Thoracic aorta (tissue), 2 donors: ENCODE data around the gene GMDS. TPM values are rescaled to one million over a fixed set of nuclear protein-coding genes. Genes with fewer than 3 reads are reported as not detected.
"Not testable (repeated sequence)": the region's sequence is repeated elsewhere in the genome, so short reads cannot be mapped to it uniquely, and the experiment has no call there.

Experiments
- ATAC-seq: fragments of 150-250 bp; one replicate; pipeline ENCODE4 v1.8.0; 2017; ENCODE audit warnings: low read depth; ENCODE audit not compliant: insufficient number of reproducible peaks, low FRiP score
- DNase-seq: peaks from one replicate; pipeline ENCODE4 v3.0.0-alpha.2; 2020; ENCODE audit warnings: low spot score
- H3K27ac ChIP-seq, 2 donors: fragments of 200-600 bp; sonication (generic); 1 replicate in 1 of 2; 2 replicates in 1 of 2; pipeline ENCODE4 v1.5.1; 2016; ENCODE audit warnings: mild to moderate bottlenecking in 2 of 2, moderate library complexity in 2 of 2
- H3K27me3 ChIP-seq: fragments of 200-600 bp; sonication (generic); replicated peaks from 2 replicates; pipeline ENCODE4 v1.6.0; 2016; ENCODE audit warnings: mild to moderate bottlenecking; ENCODE audit not compliant: insufficient read depth
- H3K36me3 ChIP-seq: fragments of 200-600 bp; sonication (generic); one replicate; pipeline ENCODE4 v1.5.1; 2016
- H3K4me1 ChIP-seq, 2 donors: fragments of 200-600 bp; sonication (generic); 1 replicate in 1 of 2; 2 replicates in 1 of 2; pipeline versions ENCODE4 v1.5.1 to v1.6.0; 2016; ENCODE audit warnings: low read depth in 2 of 2, mild to moderate bottlenecking in 1 of 2; ENCODE audit not compliant: control insufficient read depth in 1 of 2
- H3K4me3 ChIP-seq: fragments of 200-600 bp; sonication (generic); 2 replicates; pipeline ENCODE4 v1.5.1; 2016; ENCODE audit warnings: mild to moderate bottlenecking
- H3K9me3 ChIP-seq: fragments of 200-600 bp; sonication (generic); 2 replicates; pipeline ENCODE4 v1.5.1; 2016
- CTCF ChIP-seq: fragments of 200-600 bp; sonication (generic); IDR thresholded peaks from one replicate; pipeline ENCODE4 v1.5.1; 2019; ENCODE audit warnings: antibody characterized with exemption
- total RNA-seq, 2 donors: library from RNA; depleted of rRNA; stranded (reverse); fragments of >200 nt; gene quantifications; one replicate each; pipeline versions ENCODE4 v1.1.0 to v1.2.3, GENCODE V29; 2016

The GMDS gene
- total RNA-seq, 2 donors from 2014 or later: 87.8 to 87.9 TPM

DNA sequence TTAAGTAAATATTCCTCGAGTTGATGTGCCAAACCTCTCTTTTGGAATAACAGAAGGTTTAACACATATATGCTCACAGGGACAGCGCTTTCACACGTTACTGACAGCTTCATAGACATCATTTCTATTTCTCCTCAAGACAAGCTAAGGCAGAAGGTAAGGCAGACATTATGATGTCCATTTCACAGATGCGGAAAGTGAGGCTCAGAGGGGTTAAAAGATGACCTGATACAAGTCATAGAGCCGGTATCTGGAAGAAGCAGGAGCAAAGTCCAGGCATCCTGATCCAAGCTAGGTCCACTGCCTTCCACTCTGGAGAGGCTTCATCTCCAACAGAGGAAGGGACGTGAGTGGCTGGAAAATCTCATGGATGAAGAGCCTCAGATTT is 548.9 kb downstream of the GMDS start:
- peaks cover 20 to 61% of the 10 kb centered on the region in 2 donors for H3K4me1 ChIP-seq
- H3K4me3 ChIP-seq: no peak overlapping the region
- DNase-seq: no peak
- TF ChIP-seq CTCF: no peak
- no peaks in the 10 kb centered on the region for H3K27me3 ChIP-seq
- no peaks in the 10 kb centered on the region for H3K36me3 ChIP-seq
- H3K9me3 ChIP-seq: no peaks in the 10 kb centered on the region
- H3K27ac ChIP-seq: peak overlapping the region; percentile 77 to 95
- no peak for ATAC-seq

DNA sequence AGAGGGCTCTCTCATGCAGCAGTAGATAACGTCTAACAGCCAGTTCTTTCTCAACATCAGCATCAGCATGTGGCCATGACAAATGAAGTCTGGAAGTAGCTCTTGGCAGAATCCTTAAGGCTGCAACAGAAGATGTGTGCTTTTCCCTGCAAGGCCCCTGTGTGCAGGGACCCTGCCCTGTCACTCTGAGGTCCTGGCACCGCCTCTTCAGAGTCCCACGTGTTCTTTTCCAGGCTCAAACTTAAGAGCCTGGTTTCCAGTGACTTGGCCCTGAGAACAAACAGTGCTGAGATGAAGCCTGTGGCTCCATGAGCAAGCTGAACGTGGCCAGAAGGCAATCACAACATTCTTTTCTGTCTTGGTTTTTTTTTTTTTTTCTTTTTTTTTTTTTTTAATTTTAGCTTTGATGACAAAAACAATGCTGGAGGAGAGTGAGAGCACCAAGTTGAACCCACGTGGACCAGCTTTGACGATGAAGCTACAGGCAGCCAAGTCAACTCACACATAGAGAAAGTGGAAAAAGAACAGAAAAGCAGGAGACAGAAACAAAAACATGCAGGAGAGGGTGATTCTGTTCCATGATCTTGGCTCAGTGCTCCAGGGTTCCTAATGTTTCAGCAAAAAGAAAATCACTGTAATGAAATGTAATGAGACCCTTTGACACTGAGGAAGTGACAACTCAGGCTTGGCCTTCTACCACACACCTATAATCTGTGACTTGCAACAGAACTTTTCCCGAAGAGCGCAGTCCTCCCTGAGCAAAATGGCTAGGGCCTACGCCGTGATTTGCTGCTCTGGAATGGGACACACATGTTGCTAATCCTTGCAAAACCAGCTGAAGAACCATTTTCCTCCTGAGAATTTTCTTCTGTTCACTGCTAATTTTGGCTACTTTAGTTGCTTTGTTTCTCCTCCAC is 549.6 kb downstream of the GMDS start:
- DNase-seq (peak; percentile 48), ATAC-seq (peak; percentile 68)
- Histone ChIP-seq H3K27ac (peak overlapping the region; percentile 77 to 95), H3K36me3 (no peaks in the 10 kb centered on the region), H3K27me3 (no peaks in the 10 kb centered on the region), H3K4me1 (peaks cover 14 to 55% of the 10 kb centered on the region in 2 donors), H3K4me3 (peak overlapping the region; percentile 23), H3K9me3 (no peaks in the 10 kb centered on the region)
- TF ChIP-seq CTCF: no peak

DNA sequence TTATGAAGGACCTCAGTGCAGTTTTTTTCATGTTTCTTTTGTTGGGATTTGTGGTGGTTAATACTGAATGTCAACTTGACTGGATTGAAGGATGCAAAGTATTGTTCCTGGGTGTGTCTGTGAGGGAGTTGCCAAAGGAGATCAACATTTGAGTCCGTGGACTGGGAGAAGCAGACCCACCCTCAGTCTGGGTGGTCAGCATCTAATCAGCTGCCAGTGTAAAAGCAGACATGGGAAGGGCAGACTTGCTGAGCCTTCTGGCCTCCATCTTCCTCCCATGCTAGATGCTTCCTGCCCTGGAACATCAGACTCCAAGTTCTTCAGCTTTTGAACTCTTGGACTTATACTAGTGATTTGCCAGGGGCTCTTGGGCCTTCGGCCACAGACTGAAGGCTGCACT is 553.6 kb downstream of the GMDS start:
- H3K36me3 ChIP-seq, H3K4me3 ChIP-seq, H3K9me3 ChIP-seq, DNase-seq, ATAC-seq, H3K27me3 ChIP-seq, H3K27ac ChIP-seq: not testable (repeated sequence)
- peaks cover 3 to 21% of the 10 kb centered on the region in 2 donors for H3K4me1 ChIP-seq

- H3K36me3 ChIP-seq, ATAC-seq, H3K4me3 ChIP-seq, H3K9me3 ChIP-seq, H3K27ac ChIP-seq, H3K27me3 ChIP-seq, DNase-seq: not testable (repeated sequence)
- peaks cover 7 to 20% of the 10 kb centered on the region in 2 donors for H3K4me1 ChIP-seq
These were observed 554.7 kb downstream of the GMDS start for GRCh38 chr6:1690656-1691055.

DNA sequence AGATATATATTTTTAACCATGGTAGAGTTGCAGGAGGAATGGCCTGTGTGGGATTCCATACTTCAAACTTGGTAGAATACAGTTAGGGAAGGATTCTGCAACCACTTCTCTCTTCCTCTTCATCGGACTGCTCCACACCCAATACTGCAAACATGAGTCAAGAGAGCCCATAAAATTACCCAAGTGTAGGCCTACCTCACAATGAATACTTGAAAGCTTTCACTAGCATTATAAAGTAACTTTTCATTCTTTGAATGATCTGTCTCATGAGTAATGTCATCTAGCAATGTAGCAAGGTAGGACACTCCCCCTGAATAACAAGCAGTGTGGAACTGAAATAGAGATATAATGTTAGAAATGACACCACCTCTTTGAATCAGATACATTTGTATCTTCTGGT is 556.3 kb downstream of the GMDS start:
- peaks cover 6 to 15% of the 10 kb centered on the region in 2 donors for H3K4me1 ChIP-seq
- no peak for TF ChIP-seq CTCF
- no peak overlapping the region for H3K27ac ChIP-seq
- no peaks in the 10 kb centered on the region for H3K9me3 ChIP-seq
- ATAC-seq (no peak), DNase-seq (no peak)
- H3K27me3 ChIP-seq: no peaks in the 10 kb centered on the region
- H3K4me3 ChIP-seq: no peak overlapping the region
- H3K36me3 ChIP-seq: no peaks in the 10 kb centered on the region

DNA sequence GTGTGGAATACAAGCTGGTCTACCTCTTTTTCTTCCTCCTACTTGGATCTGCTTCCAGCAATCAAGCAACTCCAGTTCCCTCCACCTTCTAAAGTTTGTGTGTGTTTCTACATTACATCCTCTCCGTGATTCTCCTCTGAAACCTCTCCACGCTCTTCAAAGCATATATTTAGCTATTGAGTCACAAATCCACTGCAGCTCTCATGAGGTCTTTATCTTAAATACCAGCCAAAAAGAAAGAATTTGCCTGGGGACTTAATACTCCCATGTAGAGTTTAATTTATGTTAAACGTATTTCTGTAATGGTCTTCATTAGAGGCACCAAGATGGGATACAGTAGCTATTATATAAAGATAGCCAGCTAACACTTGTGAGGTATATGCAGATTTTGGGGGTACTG is 557.0 kb downstream of the GMDS start:
- no peak overlapping the region for H3K27ac ChIP-seq
- DNase-seq (no peak), ATAC-seq (no peak)
- H3K4me3 ChIP-seq: no peak overlapping the region
- H3K27me3 ChIP-seq: no peaks in the 10 kb centered on the region
- TF ChIP-seq CTCF: no peak
- peaks cover 6 to 15% of the 10 kb centered on the region in 2 donors for H3K4me1 ChIP-seq
- no peaks in the 10 kb centered on the region for H3K36me3 ChIP-seq
- no peaks in the 10 kb centered on the region for H3K9me3 ChIP-seq
